K562 (cell line): ENCODE measurements around the gene CXorf65. TPM values are rescaled to one million over a fixed set of nuclear protein-coding genes. Genes with fewer than 3 reads are reported as not detected.

Experiments used
- DEAF1 ChIP-seq: fragments of 450-650 bp; formaldehyde crosslinking; IDR thresholded peaks from 2 replicates; pipeline ENCODE4 v1.4.0; 2020; ENCODE audit warnings: mild to moderate bottlenecking, moderate library complexity
- FOXK2 ChIP-seq, 2 experiments: fragments of 450-650 bp; IDR thresholded peaks in 1 of 2; conservative IDR thresholded peaks in 1 of 2; 2 replicates each; pipeline ENCODE4 v1.6.1; 2016; ENCODE audit warnings: low read depth in 2 of 2, mild to moderate bottlenecking in 1 of 2
- JUND ChIP-seq, 2 experiments: IDR thresholded peaks; 2 replicates in 1 of 2; 3 replicates in 1 of 2; pipeline ENCODE4 v1.6.1; 2011; ENCODE audit warnings: borderline replicate concordance in 2 of 2, low read depth in 2 of 2, low read length in 2 of 2, improper control_type of control experiment in 1 of 2, missing biosample characterization in 1 of 2, missing genetic modification characterization in 1 of 2, missing genetic modification reagents in 1 of 2
- MAFF ChIP-seq: IDR thresholded peaks from 2 replicates; pipeline ENCODE4 v1.6.1; 2012; ENCODE audit warnings: low read length, improper control_type of control experiment
- MYBL2 ChIP-seq, 2 experiments: fragments of 450-650 bp in 1 of 2; sonication (generic) in 1 of 2; formaldehyde crosslinking in 1 of 2; IDR thresholded peaks; 2 replicates each; pipeline versions ENCODE4 v1.6.1 to v1.8.1; 2017 to 2022; ENCODE audit warnings: borderline replicate concordance in 1 of 2, inconsistent platforms in 1 of 2, low read depth in 1 of 2, mild to moderate bottlenecking in 1 of 2, missing genetic modification reagents in 1 of 2, moderate library complexity in 1 of 2
- PATZ1 ChIP-seq: fragments of 250-450 bp; sonication (Bioruptor Pico); IDR thresholded peaks from 2 replicates; pipeline ENCODE4 v1.5.0; 2020; ENCODE audit warnings: mild to moderate bottlenecking, borderline replicate concordance
- RAD51 ChIP-seq: fragments of 450-650 bp; IDR thresholded peaks from 2 replicates; pipeline ENCODE4 v1.7.1; 2016; ENCODE audit warnings: low read depth, mild to moderate bottlenecking, borderline replicate concordance
- RUNX1 ChIP-seq: sonication (generic); IDR thresholded peaks from 2 replicates; pipeline ENCODE4 v1.6.1; 2016; ENCODE audit warnings: antibody characterized with exemption, low read depth
- ZBTB2 ChIP-seq: fragments of 450-650 bp; IDR thresholded peaks from 2 replicates; pipeline ENCODE4 v1.6.1; 2016; ENCODE audit warnings: antibody characterized with exemption
- ZKSCAN1 ChIP-seq: fragments of 150-350 bp; IDR thresholded peaks from 2 replicates; pipeline ENCODE4 v1.6.1; 2016; ENCODE audit warnings: low read depth, low read length
- ZNF609 ChIP-seq: sonication (generic); formaldehyde crosslinking; IDR thresholded peaks from 2 replicates; pipeline ENCODE4 v1.8.1; 2023; ENCODE audit warnings: missing genetic modification reagents, mild to moderate bottlenecking, borderline replicate concordance
- polyA plus RNA-seq, 8 experiments: library from polyadenylated mRNA; depleted of rRNA in 4 of 8; stranded (reverse) in 5 of 8; unstranded in 3 of 8; fragments of >200 nt; fragmentation: Nextera tagmentation in 2 of 8; fragmentation: Illumina TruSeq in 1 of 8; extraction: Ambion mirVana in 2 of 8; extraction: Trizol in 1 of 8; gene quantifications; 2 replicates each; pipeline versions ENCODE4 v1.2.1 to v1.2.3, GENCODE V29; 2011 to 2014; ENCODE audit warnings: inconsistent platforms in 1 of 8, missing spikeins in 1 of 8
- total RNA-seq, 7 experiments: library from RNA; depleted of rRNA in 6 of 7; stranded (reverse); fragments of >200 nt in 6 of 7; fragmentation: Illumina TruSeq in 2 of 7; extraction: Trizol in 2 of 7; gene quantifications; 2 replicates each; pipeline versions ENCODE4 v1.2.1 to v1.2.3, GENCODE V29; 2011 to 2021; ENCODE audit warnings: low replicate concordance in 1 of 7
- TF ChIP-seq, protein P1 (sequence below): fragments of 250-450 bp; sonication (Bioruptor Pico); IDR thresholded peaks from 2 replicates; pipeline ENCODE4 v1.5.0; 2021
- TF ChIP-seq, protein P2 (sequence below): fragments of 250-450 bp; sonication (Bioruptor Pico); IDR thresholded peaks from 2 replicates; pipeline ENCODE4 v1.8.0; 2021; ENCODE audit warnings: moderate library complexity, mild to moderate bottlenecking, inconsistent platforms

The CXorf65 gene
- total and polyA plus RNA-seq, 9 of the 15 experiments (the other 6 are each of a cell fraction or from before 2014, with no cell fraction given) = 1.4 to 8.4 (median 2.9) TPM

- TF ChIP-seq, protein P1, sequence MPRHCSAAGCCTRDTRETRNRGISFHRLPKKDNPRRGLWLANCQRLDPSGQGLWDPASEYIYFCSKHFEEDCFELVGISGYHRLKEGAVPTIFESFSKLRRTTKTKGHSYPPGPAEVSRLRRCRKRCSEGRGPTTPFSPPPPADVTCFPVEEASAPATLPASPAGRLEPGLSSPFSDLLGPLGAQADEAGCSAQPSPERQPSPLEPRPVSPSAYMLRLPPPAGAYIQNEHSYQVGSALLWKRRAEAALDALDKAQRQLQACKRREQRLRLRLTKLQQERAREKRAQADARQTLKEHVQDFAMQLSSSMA (CRISPR knock-in tag) = no peak
- TF ChIP-seq ZNF609 (CRISPR knock-in tag) (no peak), PATZ1 (CRISPR knock-in tag) (no peak), JUND (IDR thresholded peaks at IDR 0.05; ENCODE audit: borderline replicate concordance, low read depth, low read length) (peak; percentile 66), JUND (tag; IDR thresholded peaks at IDR 0.05; ENCODE audit: borderline replicate concordance, low read depth, low read length) (peak; percentile 48; the same call in 1 of the 3 replicates), RUNX1 (no peak), ZBTB2 (peak; percentile 93), RAD51 (no peak), ZKSCAN1 (no peak), MYBL2 (IDR thresholded peaks at IDR 0.05; ENCODE audit: low read depth) (no peak), MYBL2 (CRISPR knock-in tag; IDR thresholded peaks at IDR 0.05; ENCODE audit: borderline replicate concordance) (no peak), FOXK2 (conservative IDR thresholded peaks at IDR 0.05 in 1 of 2, IDR thresholded peaks at IDR 0.05 in 1 of 2; ENCODE audit: low read depth in 2 of 2) (no peak), DEAF1 (CRISPR knock-in tag) (no peak), MAFF (no peak)
- TF ChIP-seq, protein P2, sequence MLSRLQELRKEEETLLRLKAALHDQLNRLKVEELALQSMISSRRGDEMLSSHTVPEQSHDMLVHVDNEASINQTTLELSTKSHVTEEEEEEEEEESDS = no peak
These were observed 38.3 kb downstream of the CXorf65 start, which contains the start of gene SNX12 (continued) for GRCh38 chrX:71068044-71068918.
